Measurements from ENCODE around the gene MED23.

- TF ChIP-seq CTCF (IDR thresholded peaks at IDR 0.05) (no peak), POLR2A (IDR thresholded peaks at IDR 0.05) (no peak)
Observed at GRCh38 chr6:131628726-131629125, 684 bp upstream of the MED23 start.
